K562 (cell line): Measurements from ENCODE around the gene FTH1. TPM values are rescaled to one million over a fixed set of nuclear protein-coding genes. Genes with fewer than 3 reads are reported as not detected.

Experiments
- ARNT ChIP-seq, 2 experiments: fragments of 450-650 bp; IDR thresholded peaks; 2 replicates each; pipeline ENCODE4 v1.6.1; 2016; ENCODE audit warnings: mild to moderate bottlenecking in 1 of 2
- ILF3 ChIP-seq: fragments of 450-650 bp; IDR thresholded peaks from 2 replicates; pipeline ENCODE4 v1.6.1; 2018; ENCODE audit warnings: antibody characterized with exemption, mild to moderate bottlenecking, moderate library complexity, borderline replicate concordance
- NCOR1 ChIP-seq: fragments of 450-650 bp; IDR thresholded peaks from 2 replicates; pipeline ENCODE4 v1.6.1; 2016; ENCODE audit warnings: mild to moderate bottlenecking, moderate library complexity
- NRF1 ChIP-seq, 2 experiments: fragments of 450-650 bp; IDR thresholded peaks in 1 of 2; conservative IDR thresholded peaks in 1 of 2; 2 replicates each; pipeline ENCODE4 v1.6.1; 2014; ENCODE audit warnings: mild to moderate bottlenecking in 2 of 2
- PURB ChIP-seq: sonication (generic); formaldehyde crosslinking; IDR thresholded peaks from 2 replicates; pipeline ENCODE4 v1.9.0; 2021; ENCODE audit warnings: low read depth, mild to moderate bottlenecking, missing genetic modification reagents
- STAT5A ChIP-seq: IDR thresholded peaks from 2 replicates; pipeline ENCODE4 v1.6.1; 2012; ENCODE audit warnings: low read length, inconsistent platforms, borderline replicate concordance
- THRAP3 ChIP-seq: fragments of 450-650 bp; IDR thresholded peaks from 2 replicates; pipeline ENCODE4 v1.6.1; 2016; ENCODE audit warnings: mild to moderate bottlenecking, inconsistent platforms, borderline replicate concordance
- TRIM28 ChIP-seq: fragments of 450-650 bp; IDR thresholded peaks from 2 replicates; pipeline ENCODE4 v1.6.1; 2017
- TSC22D4 ChIP-seq: fragments of 450-650 bp; IDR thresholded peaks from 2 replicates; pipeline ENCODE4 v1.6.1; 2016; ENCODE audit warnings: missing genetic modification characterization, missing biosample characterization, control low read depth
- ZNF668 ChIP-seq: fragments of 250-450 bp; sonication (Bioruptor Pico); IDR thresholded peaks from 2 replicates; pipeline ENCODE4 v1.8.0; 2022; ENCODE audit warnings: mild to moderate bottlenecking, inconsistent platforms
- ZNF695 ChIP-seq: fragments of 450-650 bp; formaldehyde crosslinking; IDR thresholded peaks from 2 replicates; pipeline ENCODE4 v1.4.0; 2020; ENCODE audit warnings: mild to moderate bottlenecking, moderate library complexity
- ZNF780A ChIP-seq: fragments of 250-450 bp; sonication (Bioruptor Pico); IDR thresholded peaks from 2 replicates; pipeline ENCODE4 v1.5.0; 2021; ENCODE audit warnings: mild to moderate bottlenecking
- polyA plus RNA-seq, 8 experiments: library from polyadenylated mRNA; depleted of rRNA in 4 of 8; stranded (reverse) in 5 of 8; unstranded in 3 of 8; fragments of >200 nt; fragmentation: Nextera tagmentation in 2 of 8; fragmentation: Illumina TruSeq in 1 of 8; extraction: Ambion mirVana in 2 of 8; extraction: Trizol in 1 of 8; gene quantifications; 2 replicates each; pipeline versions ENCODE4 v1.2.1 to v1.2.3, GENCODE V29; 2011 to 2014; ENCODE audit warnings: inconsistent platforms in 1 of 8, missing spikeins in 1 of 8
- total RNA-seq, 7 experiments: library from RNA; depleted of rRNA in 6 of 7; stranded (reverse); fragments of >200 nt in 6 of 7; fragmentation: Illumina TruSeq in 2 of 7; extraction: Trizol in 2 of 7; gene quantifications; 2 replicates each; pipeline versions ENCODE4 v1.2.1 to v1.2.3, GENCODE V29; 2011 to 2021; ENCODE audit warnings: low replicate concordance in 1 of 7
- TF ChIP-seq, protein P1 (sequence below), 2 experiments: fragments of 450-650 bp; conservative IDR thresholded peaks; 2 replicates each; pipeline ENCODE4 v1.6.1; 2017; ENCODE audit warnings: mild to moderate bottlenecking in 2 of 2, moderate library complexity in 2 of 2
- TF ChIP-seq, protein P2 (sequence below): fragments of 450-650 bp; IDR thresholded peaks from 2 replicates; pipeline ENCODE4 v1.6.1; 2016; ENCODE audit warnings: mild to moderate bottlenecking, moderate library complexity

FTH1 gene
- total and polyA plus RNA-seq, 9 of the 15 experiments (the other 6 are each of a cell fraction or from before 2014, with no cell fraction given): 370 to 3,146 (median 802) TPM

DNA sequence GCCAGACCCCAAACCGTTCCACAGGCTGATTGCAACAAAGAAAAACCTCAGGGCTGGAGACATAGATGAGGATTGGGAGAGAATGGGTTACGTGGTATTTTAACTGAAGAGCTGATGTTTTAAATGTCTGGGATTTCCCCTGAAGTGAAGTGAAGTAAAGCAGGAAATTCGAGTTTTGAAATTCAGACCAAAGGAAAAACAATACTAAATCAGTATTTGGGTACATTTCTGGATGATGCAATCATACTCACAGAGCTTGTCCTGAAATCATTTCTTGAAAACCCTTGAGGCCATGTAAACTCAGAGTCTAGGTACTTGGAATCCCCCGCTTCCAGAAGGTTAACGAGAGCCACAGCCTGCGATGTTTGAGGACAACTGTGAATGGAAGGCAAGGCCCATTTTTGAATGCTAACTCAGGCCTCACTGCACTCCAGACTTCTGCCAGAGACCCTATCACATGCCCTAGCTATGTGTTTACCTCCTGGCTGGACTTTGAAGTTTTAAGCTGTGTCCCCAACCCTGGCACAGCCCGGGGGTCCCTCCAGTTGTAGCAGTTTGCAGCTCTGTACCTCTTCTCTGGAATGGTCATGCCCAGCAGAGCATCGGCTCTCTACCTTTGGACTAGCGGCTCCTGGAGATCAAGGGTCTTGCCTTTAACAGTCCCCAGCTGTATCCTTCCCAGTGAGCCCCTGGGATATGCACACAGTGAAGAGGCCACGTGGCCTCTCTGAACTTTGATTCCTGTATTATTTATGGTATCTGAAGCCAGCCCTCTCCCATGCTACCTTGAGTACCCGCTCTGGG, 5.4 kb upstream of the FTH1 start (continued):
- TF ChIP-seq, protein P1, sequence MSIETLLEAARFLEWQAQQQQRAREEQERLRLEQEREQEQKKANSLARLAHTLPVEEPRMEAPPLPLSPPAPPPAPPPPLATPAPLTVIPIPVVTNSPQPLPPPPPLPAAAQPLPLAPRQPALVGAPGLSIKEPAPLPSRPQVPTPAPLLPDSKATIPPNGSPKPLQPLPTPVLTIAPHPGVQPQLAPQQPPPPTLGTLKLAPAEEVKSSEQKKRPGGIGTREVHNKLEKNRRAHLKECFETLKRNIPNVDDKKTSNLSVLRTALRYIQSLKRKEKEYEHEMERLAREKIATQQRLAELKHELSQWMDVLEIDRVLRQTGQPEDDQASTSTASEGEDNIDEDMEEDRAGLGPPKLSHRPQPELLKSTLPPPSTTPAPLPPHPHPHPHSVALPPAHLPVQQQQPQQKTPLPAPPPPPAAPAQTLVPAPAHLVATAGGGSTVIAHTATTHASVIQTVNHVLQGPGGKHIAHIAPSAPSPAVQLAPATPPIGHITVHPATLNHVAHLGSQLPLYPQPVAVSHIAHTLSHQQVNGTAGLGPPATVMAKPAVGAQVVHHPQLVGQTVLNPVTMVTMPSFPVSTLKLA (conservative IDR thresholded peaks at IDR 0.05): no peak
- TF ChIP-seq PURB (CRISPR knock-in tag) (no peak), STAT5A (no peak), ILF3 (no peak), ZNF780A (0 out of 2 replicates have a peak, but pooled peaks have one; percentile 21), NRF1 (conservative IDR thresholded peaks at IDR 0.05 in 1 of 2, IDR thresholded peaks at IDR 0.05 in 1 of 2) (no peak), ZNF695 (CRISPR knock-in tag) (no peak), TRIM28 (no peak), THRAP3 (no peak), ARNT (IDR thresholded peaks at IDR 0.05) (no peak), NCOR1 (no peak), ZNF668 (CRISPR knock-in tag) (peak; percentile 59; the same call in 1 of the 2 replicates), TSC22D4 (tag) (no peak)
- TF ChIP-seq, protein P2, sequence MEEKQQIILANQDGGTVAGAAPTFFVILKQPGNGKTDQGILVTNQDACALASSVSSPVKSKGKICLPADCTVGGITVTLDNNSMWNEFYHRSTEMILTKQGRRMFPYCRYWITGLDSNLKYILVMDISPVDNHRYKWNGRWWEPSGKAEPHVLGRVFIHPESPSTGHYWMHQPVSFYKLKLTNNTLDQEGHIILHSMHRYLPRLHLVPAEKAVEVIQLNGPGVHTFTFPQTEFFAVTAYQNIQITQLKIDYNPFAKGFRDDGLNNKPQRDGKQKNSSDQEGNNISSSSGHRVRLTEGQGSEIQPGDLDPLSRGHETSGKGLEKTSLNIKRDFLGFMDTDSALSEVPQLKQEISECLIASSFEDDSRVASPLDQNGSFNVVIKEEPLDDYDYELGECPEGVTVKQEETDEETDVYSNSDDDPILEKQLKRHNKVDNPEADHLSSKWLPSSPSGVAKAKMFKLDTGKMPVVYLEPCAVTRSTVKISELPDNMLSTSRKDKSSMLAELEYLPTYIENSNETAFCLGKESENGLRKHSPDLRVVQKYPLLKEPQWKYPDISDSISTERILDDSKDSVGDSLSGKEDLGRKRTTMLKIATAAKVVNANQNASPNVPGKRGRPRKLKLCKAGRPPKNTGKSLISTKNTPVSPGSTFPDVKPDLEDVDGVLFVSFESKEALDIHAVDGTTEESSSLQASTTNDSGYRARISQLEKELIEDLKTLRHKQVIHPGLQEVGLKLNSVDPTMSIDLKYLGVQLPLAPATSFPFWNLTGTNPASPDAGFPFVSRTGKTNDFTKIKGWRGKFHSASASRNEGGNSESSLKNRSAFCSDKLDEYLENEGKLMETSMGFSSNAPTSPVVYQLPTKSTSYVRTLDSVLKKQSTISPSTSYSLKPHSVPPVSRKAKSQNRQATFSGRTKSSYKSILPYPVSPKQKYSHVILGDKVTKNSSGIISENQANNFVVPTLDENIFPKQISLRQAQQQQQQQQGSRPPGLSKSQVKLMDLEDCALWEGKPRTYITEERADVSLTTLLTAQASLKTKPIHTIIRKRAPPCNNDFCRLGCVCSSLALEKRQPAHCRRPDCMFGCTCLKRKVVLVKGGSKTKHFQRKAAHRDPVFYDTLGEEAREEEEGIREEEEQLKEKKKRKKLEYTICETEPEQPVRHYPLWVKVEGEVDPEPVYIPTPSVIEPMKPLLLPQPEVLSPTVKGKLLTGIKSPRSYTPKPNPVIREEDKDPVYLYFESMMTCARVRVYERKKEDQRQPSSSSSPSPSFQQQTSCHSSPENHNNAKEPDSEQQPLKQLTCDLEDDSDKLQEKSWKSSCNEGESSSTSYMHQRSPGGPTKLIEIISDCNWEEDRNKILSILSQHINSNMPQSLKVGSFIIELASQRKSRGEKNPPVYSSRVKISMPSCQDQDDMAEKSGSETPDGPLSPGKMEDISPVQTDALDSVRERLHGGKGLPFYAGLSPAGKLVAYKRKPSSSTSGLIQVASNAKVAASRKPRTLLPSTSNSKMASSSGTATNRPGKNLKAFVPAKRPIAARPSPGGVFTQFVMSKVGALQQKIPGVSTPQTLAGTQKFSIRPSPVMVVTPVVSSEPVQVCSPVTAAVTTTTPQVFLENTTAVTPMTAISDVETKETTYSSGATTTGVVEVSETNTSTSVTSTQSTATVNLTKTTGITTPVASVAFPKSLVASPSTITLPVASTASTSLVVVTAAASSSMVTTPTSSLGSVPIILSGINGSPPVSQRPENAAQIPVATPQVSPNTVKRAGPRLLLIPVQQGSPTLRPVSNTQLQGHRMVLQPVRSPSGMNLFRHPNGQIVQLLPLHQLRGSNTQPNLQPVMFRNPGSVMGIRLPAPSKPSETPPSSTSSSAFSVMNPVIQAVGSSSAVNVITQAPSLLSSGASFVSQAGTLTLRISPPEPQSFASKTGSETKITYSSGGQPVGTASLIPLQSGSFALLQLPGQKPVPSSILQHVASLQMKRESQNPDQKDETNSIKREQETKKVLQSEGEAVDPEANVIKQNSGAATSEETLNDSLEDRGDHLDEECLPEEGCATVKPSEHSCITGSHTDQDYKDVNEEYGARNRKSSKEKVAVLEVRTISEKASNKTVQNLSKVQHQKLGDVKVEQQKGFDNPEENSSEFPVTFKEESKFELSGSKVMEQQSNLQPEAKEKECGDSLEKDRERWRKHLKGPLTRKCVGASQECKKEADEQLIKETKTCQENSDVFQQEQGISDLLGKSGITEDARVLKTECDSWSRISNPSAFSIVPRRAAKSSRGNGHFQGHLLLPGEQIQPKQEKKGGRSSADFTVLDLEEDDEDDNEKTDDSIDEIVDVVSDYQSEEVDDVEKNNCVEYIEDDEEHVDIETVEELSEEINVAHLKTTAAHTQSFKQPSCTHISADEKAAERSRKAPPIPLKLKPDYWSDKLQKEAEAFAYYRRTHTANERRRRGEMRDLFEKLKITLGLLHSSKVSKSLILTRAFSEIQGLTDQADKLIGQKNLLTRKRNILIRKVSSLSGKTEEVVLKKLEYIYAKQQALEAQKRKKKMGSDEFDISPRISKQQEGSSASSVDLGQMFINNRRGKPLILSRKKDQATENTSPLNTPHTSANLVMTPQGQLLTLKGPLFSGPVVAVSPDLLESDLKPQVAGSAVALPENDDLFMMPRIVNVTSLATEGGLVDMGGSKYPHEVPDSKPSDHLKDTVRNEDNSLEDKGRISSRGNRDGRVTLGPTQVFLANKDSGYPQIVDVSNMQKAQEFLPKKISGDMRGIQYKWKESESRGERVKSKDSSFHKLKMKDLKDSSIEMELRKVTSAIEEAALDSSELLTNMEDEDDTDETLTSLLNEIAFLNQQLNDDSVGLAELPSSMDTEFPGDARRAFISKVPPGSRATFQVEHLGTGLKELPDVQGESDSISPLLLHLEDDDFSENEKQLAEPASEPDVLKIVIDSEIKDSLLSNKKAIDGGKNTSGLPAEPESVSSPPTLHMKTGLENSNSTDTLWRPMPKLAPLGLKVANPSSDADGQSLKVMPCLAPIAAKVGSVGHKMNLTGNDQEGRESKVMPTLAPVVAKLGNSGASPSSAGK: peak; percentile 34; the same call in 1 of the 2 replicates
